Adrenal gland (tissue), 5 donors: Measurements from ENCODE around the gene GDPD1.

Experiments
- POLR2A ChIP-seq, 2 donors: fragments of 450-650 bp; IDR thresholded peaks; one replicate each; pipeline ENCODE4 v1.6.1; 2017; ENCODE audit warnings: antibody characterized with exemption in 2 of 2, mild to moderate bottlenecking in 2 of 2, moderate library complexity in 1 of 2
- TF ChIP-seq, protein P1 (sequence below), 6 experiments: fragments of 450-650 bp in 4 of 6; fragments of 200-600 bp in 2 of 6; sonication (generic) in 1 of 6; IDR thresholded peaks; 1 replicate in 5 of 6; 2 replicates in 1 of 6; pipeline versions ENCODE4 v1.5.1 to v1.8.0; 2016 to 2021; ENCODE audit warnings: antibody characterized with exemption in 6 of 6, mild to moderate bottlenecking in 2 of 6, moderate library complexity in 1 of 6
- donor health status: DM: no; HTN: no; CAD: no.

DNA sequence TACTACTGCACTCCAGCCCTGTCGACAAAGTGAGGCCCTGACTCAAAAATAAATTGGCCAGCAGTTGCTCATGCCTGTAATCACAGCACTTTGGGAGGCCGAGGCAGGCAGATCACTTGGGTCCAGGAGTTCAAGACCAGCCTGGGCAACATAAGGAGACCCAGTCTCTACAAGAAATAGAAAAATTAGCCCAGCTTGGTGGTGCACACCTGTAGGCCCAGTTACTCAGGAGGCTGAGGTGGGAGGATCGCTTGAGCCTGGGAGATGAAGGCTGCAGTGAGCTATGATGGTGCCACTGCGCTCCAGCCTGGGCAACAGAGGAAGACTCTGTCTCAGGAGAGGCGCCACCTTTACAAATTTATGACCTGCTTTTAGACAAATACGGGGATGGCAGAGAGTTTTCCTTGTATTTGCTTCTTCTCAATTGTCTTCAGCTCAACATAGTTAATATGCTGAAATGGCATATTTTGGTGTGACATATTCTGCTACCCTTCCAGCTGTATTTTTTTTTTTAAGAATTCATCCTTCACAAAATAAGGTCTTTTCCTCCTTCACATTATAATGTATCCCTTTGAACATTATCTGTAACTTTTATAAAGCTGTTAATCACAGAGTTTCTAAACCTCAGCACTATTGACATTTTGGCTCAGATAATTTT, 90.1 kb downstream of the GDPD1 start:
- TF ChIP-seq, protein P1, sequence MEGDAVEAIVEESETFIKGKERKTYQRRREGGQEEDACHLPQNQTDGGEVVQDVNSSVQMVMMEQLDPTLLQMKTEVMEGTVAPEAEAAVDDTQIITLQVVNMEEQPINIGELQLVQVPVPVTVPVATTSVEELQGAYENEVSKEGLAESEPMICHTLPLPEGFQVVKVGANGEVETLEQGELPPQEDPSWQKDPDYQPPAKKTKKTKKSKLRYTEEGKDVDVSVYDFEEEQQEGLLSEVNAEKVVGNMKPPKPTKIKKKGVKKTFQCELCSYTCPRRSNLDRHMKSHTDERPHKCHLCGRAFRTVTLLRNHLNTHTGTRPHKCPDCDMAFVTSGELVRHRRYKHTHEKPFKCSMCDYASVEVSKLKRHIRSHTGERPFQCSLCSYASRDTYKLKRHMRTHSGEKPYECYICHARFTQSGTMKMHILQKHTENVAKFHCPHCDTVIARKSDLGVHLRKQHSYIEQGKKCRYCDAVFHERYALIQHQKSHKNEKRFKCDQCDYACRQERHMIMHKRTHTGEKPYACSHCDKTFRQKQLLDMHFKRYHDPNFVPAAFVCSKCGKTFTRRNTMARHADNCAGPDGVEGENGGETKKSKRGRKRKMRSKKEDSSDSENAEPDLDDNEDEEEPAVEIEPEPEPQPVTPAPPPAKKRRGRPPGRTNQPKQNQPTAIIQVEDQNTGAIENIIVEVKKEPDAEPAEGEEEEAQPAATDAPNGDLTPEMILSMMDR (IDR thresholded peaks at IDR 0.05): no peak
- no peak for TF ChIP-seq POLR2A (IDR thresholded peaks at IDR 0.05)
